Cardiac muscle cell (in vitro differentiated cells and primary cell): ENCODE results near the gene PRKACA. TPM values are rescaled to one million over a fixed set of nuclear protein-coding genes. Genes with fewer than 3 reads are reported as not detected.
"Not testable (repeated sequence)": the region's sequence is repeated elsewhere in the genome, so short reads cannot be mapped to it uniquely, and the experiment has no call there.

Source experiments
- DNase-seq, 2 donors: peaks; one replicate each; pipeline versions ENCODE4 v3.0.0 to v3.0.0-alpha.2; 2010 to 2017; ENCODE audit warnings: low read depth in 1 of 2, low spot score in 1 of 2
- H3K27ac ChIP-seq: fragments of 200-600 bp; sonication (generic); 2 replicates; pipeline ENCODE4 v1.5.1; 2016
- H3K27me3 ChIP-seq: fragments of 200-600 bp; sonication (generic); 2 replicates; pipeline ENCODE4 v1.6.0; 2016; ENCODE audit warnings: control low read depth
- H3K36me3 ChIP-seq: fragments of 200-600 bp; sonication (generic); 2 replicates; pipeline ENCODE4 v1.5.1; 2016; ENCODE audit warnings: control low read depth
- H3K4me1 ChIP-seq: fragments of 200-600 bp; sonication (generic); 2 replicates; pipeline ENCODE4 v1.8.1; 2017; ENCODE audit warnings: low read depth, mild to moderate bottlenecking, mixed run types
- H3K4me3 ChIP-seq: fragments of 200-600 bp; sonication (generic); 2 replicates; pipeline ENCODE4 v1.5.1; 2016; ENCODE audit warnings: mild to moderate bottlenecking
- H3K9me3 ChIP-seq: fragments of 200-600 bp; sonication (generic); 2 replicates; pipeline ENCODE4 v1.5.1; 2017; ENCODE audit warnings: low read depth, mild to moderate bottlenecking, control low read depth
- CTCF ChIP-seq: IDR thresholded peaks from 2 replicates; pipeline ENCODE4 v1.5.1; 2012; ENCODE audit warnings: low read depth, mild to moderate bottlenecking, low read length
- polyA plus RNA-seq: library from polyadenylated mRNA; unstranded; fragments of >200 nt; fragmentation: Nextera tagmentation; extraction: Ambion mirVana; gene quantifications from 2 replicates; pipeline ENCODE4 v1.2.1, GENCODE V29; 2016
- total RNA-seq: library from RNA; depleted of rRNA; stranded (reverse); fragments of >200 nt; gene quantifications from 2 replicates; pipeline ENCODE4 v1.2.3, GENCODE V29; 2016

Gene PRKACA
- total and polyA plus RNA-seq, 2 experiments from 2014 or later: 30.6 to 95.2 TPM

- H3K36me3 ChIP-seq: no peaks in the 10 kb centered on the region
- H3K9me3 ChIP-seq: no peaks in the 10 kb centered on the region
- no peak overlapping the region for H3K27ac ChIP-seq
- H3K27me3 ChIP-seq: peaks cover 15% of the 10 kb centered on the region
- no peak for DNase-seq
- TF ChIP-seq CTCF: no peak
- H3K4me3 ChIP-seq: no peak overlapping the region
- peaks cover 4% of the 10 kb centered on the region for H3K4me1 ChIP-seq
These were observed 63.5 kb downstream of the PRKACA start for GRCh38 chr19:14054099-14054498.

GRCh38 chr19:14053500-14053899 lies 64.1 kb downstream of the PRKACA start:
- no peak for TF ChIP-seq CTCF
- no peak for DNase-seq
- no peak overlapping the region for H3K4me3 ChIP-seq
- peaks cover 9% of the 10 kb centered on the region for H3K27me3 ChIP-seq
- no peaks in the 10 kb centered on the region for H3K9me3 ChIP-seq
- H3K27ac ChIP-seq: no peak overlapping the region
- H3K4me1 ChIP-seq: peaks cover 4% of the 10 kb centered on the region
- no peaks in the 10 kb centered on the region for H3K36me3 ChIP-seq

GRCh38 chr19:14053032-14053431 lies 64.5 kb downstream of the PRKACA start:
- Histone ChIP-seq H3K27ac (no peak overlapping the region), H3K36me3 (no peaks in the 10 kb centered on the region), H3K27me3 (peaks cover 4% of the 10 kb centered on the region), H3K9me3 (no peaks in the 10 kb centered on the region), H3K4me3 (no peak overlapping the region), H3K4me1 (peaks cover 4% of the 10 kb centered on the region)
- TF ChIP-seq CTCF: no peak
- no peak for DNase-seq

GRCh38 chr19:14052470-14052869 lies 65.1 kb downstream of the PRKACA start:
- Histone ChIP-seq H3K36me3 (no peaks in the 10 kb centered on the region), H3K4me1 (no peaks in the 10 kb centered on the region), H3K27ac (no peak overlapping the region), H3K4me3 (no peak overlapping the region), H3K27me3 (no peaks in the 10 kb centered on the region), H3K9me3 (no peaks in the 10 kb centered on the region)
- no peak for DNase-seq
- no peak for TF ChIP-seq CTCF

- Histone ChIP-seq H3K4me1 (no peaks in the 10 kb centered on the region), H3K27ac (no peak overlapping the region), H3K4me3 (no peak overlapping the region), H3K9me3 (no peaks in the 10 kb centered on the region), H3K27me3 (no peaks in the 10 kb centered on the region), H3K36me3 (no peaks in the 10 kb centered on the region)
- no peak for DNase-seq
- TF ChIP-seq CTCF: no peak
These were observed 65.6 kb downstream of the PRKACA start for GRCh38 chr19:14051980-14052379.

- DNase-seq, H3K4me3 ChIP-seq, H3K4me1 ChIP-seq, H3K36me3 ChIP-seq, H3K27ac ChIP-seq, H3K9me3 ChIP-seq, H3K27me3 ChIP-seq: not testable (repeated sequence)
These were observed 66.6 kb downstream of the PRKACA start for GRCh38 chr19:14050961-14051360.
